Neural progenitor cell (in vitro differentiated cells): ENCODE results near the gene TAS2R30. TPM values are rescaled to one million over a fixed set of nuclear protein-coding genes. Genes with fewer than 3 reads are reported as not detected.
"Not testable (repeated sequence)": the region's sequence is repeated elsewhere in the genome, so short reads cannot be mapped to it uniquely, and the experiment has no call there.

Experiments
- DNase-seq: peaks from one replicate; pipeline ENCODE4 v3.0.0-alpha.2; 2016; ENCODE audit warnings: low spot score
- H2AFZ ChIP-seq: fragments of 200-600 bp; sonication (generic); replicated peaks from 2 replicates; pipeline ENCODE4 v1.6.1; 2016; ENCODE audit warnings: antibody characterized with exemption
- H3F3A ChIP-seq: fragments of 200-600 bp; sonication (generic); 2 replicates; pipeline ENCODE4 v1.6.1; 2016; ENCODE audit warnings: antibody characterized with exemption, low read depth
- H3K27ac ChIP-seq: fragments of 200-600 bp; sonication (generic); 2 replicates; pipeline ENCODE4 v1.5.1; 2016; ENCODE audit warnings: mild to moderate bottlenecking
- H3K27me3 ChIP-seq: fragments of 200-600 bp; sonication (generic); 2 replicates; pipeline ENCODE4 v1.6.1; 2016; ENCODE audit warnings: mild to moderate bottlenecking, moderate library complexity
- H3K36me3 ChIP-seq: fragments of 200-600 bp; sonication (generic); 2 replicates; pipeline ENCODE4 v1.5.1; 2016
- H3K4me1 ChIP-seq: fragments of 200-600 bp; sonication (generic); 2 replicates; pipeline ENCODE4 v1.6.1; 2016; ENCODE audit warnings: mixed run types
- H3K4me2 ChIP-seq: fragments of 200-600 bp; sonication (generic); 2 replicates; pipeline ENCODE4 v1.6.1; 2016
- H3K4me3 ChIP-seq: fragments of 200-600 bp; sonication (generic); 2 replicates; pipeline ENCODE4 v1.5.1; 2016
- H3K79me2 ChIP-seq: fragments of 200-600 bp; sonication (generic); 2 replicates; pipeline ENCODE4 v1.6.1; 2016; ENCODE audit warnings: low read depth
- H3K9ac ChIP-seq: fragments of 200-600 bp; sonication (generic); 2 replicates; pipeline ENCODE4 v1.6.1; 2016
- H3K9me3 ChIP-seq: fragments of 200-600 bp; sonication (generic); 2 replicates; pipeline ENCODE4 v1.5.1; 2016; ENCODE audit warnings: low read depth
- H4K20me1 ChIP-seq: fragments of 200-600 bp; sonication (generic); 2 replicates; pipeline ENCODE4 v1.6.1; 2016; ENCODE audit warnings: low read depth
- H3K27ac Mint-ChIP-seq: 3 replicates; pipeline ENCODE4 v1.8.0; 2021; ENCODE audit warnings: mixed read lengths
- H3K27me3 Mint-ChIP-seq: 2 replicates; pipeline ENCODE4 v1.8.0; 2022; ENCODE audit warnings: low read depth, mild to moderate bottlenecking, inconsistent platforms, moderate library complexity, mixed read lengths; ENCODE audit not compliant: insufficient read depth
- H3K36me3 Mint-ChIP-seq: 3 replicates; pipeline ENCODE4 v1.8.0; 2021; ENCODE audit warnings: mixed read lengths
- H3K4me1 Mint-ChIP-seq: 3 replicates; pipeline ENCODE4 v1.8.0; 2021; ENCODE audit warnings: mixed read lengths
- H3K4me3 Mint-ChIP-seq: 3 replicates; pipeline ENCODE4 v1.8.0; 2021; ENCODE audit warnings: mild to moderate bottlenecking, moderate library complexity, mixed read lengths
- H3K9me3 Mint-ChIP-seq: 3 replicates; pipeline ENCODE4 v1.8.0; 2020; ENCODE audit warnings: mixed read lengths
- CTCF ChIP-seq: fragments of 200-600 bp; sonication (generic); IDR thresholded peaks from 2 replicates; pipeline ENCODE4 v1.5.1; 2017; ENCODE audit warnings: antibody characterized with exemption, mild to moderate bottlenecking
- EZH2 ChIP-seq: fragments of 200-600 bp; sonication (generic); IDR thresholded peaks from 2 replicates; pipeline ENCODE4 v1.6.1; 2017; ENCODE audit warnings: antibody characterized with exemption, mild to moderate bottlenecking, moderate library complexity
- EZH2phosphoT487 ChIP-seq: fragments of 200-600 bp; sonication (generic); IDR thresholded peaks from 2 replicates; pipeline ENCODE4 v1.6.1; 2017; ENCODE audit warnings: antibody characterized with exemption
- total RNA-seq: library from RNA; depleted of rRNA; stranded (reverse); fragments of >200 nt; gene quantifications from 2 replicates; pipeline ENCODE4 v1.2.3, GENCODE V29; 2015; ENCODE audit warnings: low replicate concordance

The TAS2R30 gene
- total RNA-seq, 1 donor from 2014 or later = 13.1 TPM

GRCh38 chr12:11108862-11109261 lies 25.6 kb downstream of the TAS2R30 start:
- Histone ChIP-seq H2AFZ (no peak overlapping the region), H3K27ac (no peak overlapping the region), H3K9me3 (peaks cover 6% of the 10 kb centered on the region), H3K27me3 (no peaks in the 10 kb centered on the region), H3K4me1 (no peaks in the 10 kb centered on the region), H3K36me3 (no peaks in the 10 kb centered on the region), H3K9ac (no peak overlapping the region), H4K20me1 (no peaks in the 10 kb centered on the region), H3K4me2 (no peak overlapping the region), H3K79me2 (peaks cover 89% of the 10 kb centered on the region), H3F3A (no peaks in the 10 kb centered on the region), H3K4me3 (no peak overlapping the region)
- H3K4me1 Mint-ChIP-seq = no peaks in the 10 kb centered on the region
- peaks cover 75% of the 10 kb centered on the region for H3K9me3 Mint-ChIP-seq
- H3K36me3 Mint-ChIP-seq = peaks cover 70% of the 10 kb centered on the region
- H3K27me3 Mint-ChIP-seq = peaks cover 3% of the 10 kb centered on the region
- TF ChIP-seq EZH2phosphoT487 = no peak
- no peak for TF ChIP-seq EZH2
- no peak for TF ChIP-seq CTCF
- H3K4me3 Mint-ChIP-seq = no peak overlapping the region
- no peak overlapping the region for H3K27ac Mint-ChIP-seq
- no peak for DNase-seq

GRCh38 chr12:11107719-11108118 lies 26.7 kb downstream of the TAS2R30 start:
- Histone ChIP-seq H3K79me2 (peaks cover 89% of the 10 kb centered on the region), H3K9ac (no peak overlapping the region), H3K36me3 (no peaks in the 10 kb centered on the region), H3K4me3 (no peak overlapping the region), H3K4me1 (no peaks in the 10 kb centered on the region), H3K27me3 (no peaks in the 10 kb centered on the region), H2AFZ (no peak overlapping the region), H3K9me3 (peaks cover 6% of the 10 kb centered on the region), H3K4me2 (no peak overlapping the region), H3F3A (no peaks in the 10 kb centered on the region), H3K27ac (no peak overlapping the region), H4K20me1 (no peaks in the 10 kb centered on the region)
- H3K36me3 Mint-ChIP-seq = peaks cover 65% of the 10 kb centered on the region
- no peak overlapping the region for H3K27ac Mint-ChIP-seq
- H3K9me3 Mint-ChIP-seq = peaks cover 72% of the 10 kb centered on the region
- H3K4me1 Mint-ChIP-seq = no peaks in the 10 kb centered on the region
- peaks cover 3% of the 10 kb centered on the region for H3K27me3 Mint-ChIP-seq
- DNase-seq = no peak
- H3K4me3 Mint-ChIP-seq = no peak overlapping the region
- no peak for TF ChIP-seq EZH2phosphoT487

- peaks cover under 1% of the 10 kb centered on the region for H3K9me3 ChIP-seq
- no peaks in the 10 kb centered on the region for H4K20me1 ChIP-seq
- DNase-seq = no peak
- peaks cover 87% of the 10 kb centered on the region for H3K79me2 ChIP-seq
- Mint-ChIP-seq H3K27me3 (peaks cover 3% of the 10 kb centered on the region), H3K36me3 (peaks cover 56% of the 10 kb centered on the region), H3K9me3 (peaks cover 65% of the 10 kb centered on the region), H3K4me3 (no peak overlapping the region), H3K27ac (no peak overlapping the region), H3K4me1 (no peaks in the 10 kb centered on the region)
- no peaks in the 10 kb centered on the region for H3K4me1 ChIP-seq
- H3F3A ChIP-seq = no peaks in the 10 kb centered on the region
- no peak overlapping the region for H3K27ac ChIP-seq
- H2AFZ ChIP-seq = no peak overlapping the region
- H3K4me3 ChIP-seq = no peak overlapping the region
- H3K27me3 ChIP-seq = no peaks in the 10 kb centered on the region
- no peak overlapping the region for H3K4me2 ChIP-seq
- H3K9ac ChIP-seq = no peak overlapping the region
- TF ChIP-seq CTCF = no peak
- no peak for TF ChIP-seq EZH2phosphoT487
- TF ChIP-seq EZH2 = no peak
- no peaks in the 10 kb centered on the region for H3K36me3 ChIP-seq
Observed at GRCh38 chr12:11106288-11106687, 28.2 kb downstream of the TAS2R30 start.

GRCh38 chr12:11105546-11105945 lies 28.9 kb downstream of the TAS2R30 start:
- Mint-ChIP-seq H3K9me3 (peaks cover 59% of the 10 kb centered on the region), H3K27me3 (peaks cover 3% of the 10 kb centered on the region), H3K4me1 (no peaks in the 10 kb centered on the region), H3K27ac (no peak overlapping the region), H3K36me3 (peaks cover 51% of the 10 kb centered on the region), H3K4me3 (no peak overlapping the region)
- no peaks in the 10 kb centered on the region for H3K27me3 ChIP-seq
- H4K20me1 ChIP-seq = no peaks in the 10 kb centered on the region
- H3K4me1 ChIP-seq = no peaks in the 10 kb centered on the region
- H3K79me2 ChIP-seq = peaks cover 87% of the 10 kb centered on the region
- H3K27ac ChIP-seq = no peak overlapping the region
- H3K4me3 ChIP-seq = no peak overlapping the region
- H3K36me3 ChIP-seq = no peaks in the 10 kb centered on the region
- H3K9ac ChIP-seq = no peak overlapping the region
- H3F3A ChIP-seq = no peaks in the 10 kb centered on the region
- H3K4me2 ChIP-seq = no peak overlapping the region
- H2AFZ ChIP-seq = no peak overlapping the region
- no peaks in the 10 kb centered on the region for H3K9me3 ChIP-seq
- DNase-seq = no peak
- TF ChIP-seq EZH2 (no peak), EZH2phosphoT487 (no peak), CTCF (no peak)

- H3K9me3 ChIP-seq, DNase-seq, H3K4me3 ChIP-seq, H3K36me3 ChIP-seq, H3K27ac Mint-ChIP-seq, H3K4me1 ChIP-seq, H3K27me3 ChIP-seq, H3K27me3 Mint-ChIP-seq, H3K4me3 Mint-ChIP-seq, H4K20me1 ChIP-seq, H2AFZ ChIP-seq, H3K27ac ChIP-seq, H3F3A ChIP-seq, H3K9ac ChIP-seq, H3K4me1 Mint-ChIP-seq, H3K4me2 ChIP-seq: not testable (repeated sequence)
- Mint-ChIP-seq H3K36me3 (peaks cover 26% of the 10 kb centered on the region), H3K9me3 (peaks cover 18% of the 10 kb centered on the region)
- H3K79me2 ChIP-seq = peaks cover 17% of the 10 kb centered on the region
Observed at GRCh38 chr12:11094910-11095309, 39.5 kb downstream of the TAS2R30 start.
